Astrocyte (in vitro differentiated cells and primary cell): Measurements from ENCODE around the gene KLHL11.

ENCODE experiments used
- EZH2 ChIP-seq: IDR thresholded peaks from 2 replicates; pipeline ENCODE4 v1.6.1; 2012; ENCODE audit warnings: mild to moderate bottlenecking, low read length, inconsistent platforms; ENCODE audit not compliant: insufficient read depth
- TF ChIP-seq, protein P1 (sequence below): IDR thresholded peaks from 2 replicates; pipeline ENCODE4 v1.5.1; 2011; ENCODE audit warnings: low read depth, mild to moderate bottlenecking, inconsistent platforms, low read length, moderate library complexity; ENCODE audit not compliant: insufficient read depth

DNA sequence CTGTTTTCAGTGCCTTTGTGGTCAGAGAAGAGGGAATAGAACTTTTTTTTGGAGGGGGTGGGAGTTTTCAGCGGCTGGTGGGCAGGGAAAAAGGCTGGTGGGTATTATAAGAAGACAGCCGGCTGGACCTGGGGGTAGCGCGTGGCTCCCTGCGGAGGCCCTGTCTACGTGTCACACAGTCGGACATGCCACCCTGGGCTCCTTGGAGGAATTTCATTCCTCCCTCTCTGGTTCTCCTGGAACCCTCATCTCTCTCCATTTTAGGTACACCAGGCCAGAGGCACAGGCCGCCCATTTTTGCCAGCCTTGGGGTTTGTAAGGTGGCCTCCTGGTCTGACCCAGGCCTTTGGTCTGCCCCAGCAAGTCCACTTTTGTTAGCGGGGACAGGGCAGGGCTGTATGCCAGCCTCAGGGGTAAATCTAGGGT, 51.5 kb downstream of the KLHL11 start:
- TF ChIP-seq, protein P1, sequence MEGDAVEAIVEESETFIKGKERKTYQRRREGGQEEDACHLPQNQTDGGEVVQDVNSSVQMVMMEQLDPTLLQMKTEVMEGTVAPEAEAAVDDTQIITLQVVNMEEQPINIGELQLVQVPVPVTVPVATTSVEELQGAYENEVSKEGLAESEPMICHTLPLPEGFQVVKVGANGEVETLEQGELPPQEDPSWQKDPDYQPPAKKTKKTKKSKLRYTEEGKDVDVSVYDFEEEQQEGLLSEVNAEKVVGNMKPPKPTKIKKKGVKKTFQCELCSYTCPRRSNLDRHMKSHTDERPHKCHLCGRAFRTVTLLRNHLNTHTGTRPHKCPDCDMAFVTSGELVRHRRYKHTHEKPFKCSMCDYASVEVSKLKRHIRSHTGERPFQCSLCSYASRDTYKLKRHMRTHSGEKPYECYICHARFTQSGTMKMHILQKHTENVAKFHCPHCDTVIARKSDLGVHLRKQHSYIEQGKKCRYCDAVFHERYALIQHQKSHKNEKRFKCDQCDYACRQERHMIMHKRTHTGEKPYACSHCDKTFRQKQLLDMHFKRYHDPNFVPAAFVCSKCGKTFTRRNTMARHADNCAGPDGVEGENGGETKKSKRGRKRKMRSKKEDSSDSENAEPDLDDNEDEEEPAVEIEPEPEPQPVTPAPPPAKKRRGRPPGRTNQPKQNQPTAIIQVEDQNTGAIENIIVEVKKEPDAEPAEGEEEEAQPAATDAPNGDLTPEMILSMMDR, result no peak
- no peak for TF ChIP-seq EZH2
